ENCODE measurements around the gene HOXA7.

Gene HOXA7

GRCh38 chr7:27170426-27171324 is 14.2 kb upstream of the HOXA7 start:
- DNase-seq (ENCODE audit: low read depth) = no peak

GRCh38 chr7:27169658-27170425 is 13.4 kb upstream of the HOXA7 start:
- peak; percentile 38 for DNase-seq (ENCODE audit: low read depth)

GRCh38 chr7:27168265-27168947 is 11.9 kb upstream of the HOXA7 start:
- DNase-seq (ENCODE audit: low read depth) = peak; percentile 76

- DNase-seq (ENCODE audit: low read depth) = no peak
Measured at GRCh38 chr7:27167916-27168264, 11.4 kb upstream of the HOXA7 start.

GRCh38 chr7:27166531-27167505 is 10.3 kb upstream of the HOXA7 start:
- peak; percentile 54 for DNase-seq (ENCODE audit: low read depth)

GRCh38 chr7:27165996-27166530 is 9.6 kb upstream of the HOXA7 start:
- DNase-seq (ENCODE audit: low read depth) = no peak

- peak; percentile 93 for DNase-seq (ENCODE audit: low read depth)
Measured at GRCh38 chr7:27165089-27165995, 8.9 kb upstream of the HOXA7 start, which contains the start of gene HOXA9. TSS of gene HOXA9 (minus strand) at chr7:27165537. CDS start at chr7:27165457, 80 bp downstream.

GRCh38 chr7:27164367-27165088 is 8.1 kb upstream of the HOXA7 start:
- DNase-seq (ENCODE audit: low read depth) = no peak

- no peak for DNase-seq (ENCODE audit: low read depth)
Measured at GRCh38 chr7:27164045-27164366, 7.5 kb upstream of the HOXA7 start.

- DNase-seq (ENCODE audit: low read depth) = no peak
Measured at GRCh38 chr7:27163288-27164044, 7.0 kb upstream of the HOXA7 start.

- DNase-seq (ENCODE audit: low read depth) = no peak
Measured at GRCh38 chr7:27162561-27163287, 6.2 kb upstream of the HOXA7 start.

- DNase-seq (ENCODE audit: low read depth) = no peak
Measured at GRCh38 chr7:27161721-27162560, 5.5 kb upstream of the HOXA7 start.

- DNase-seq (ENCODE audit: low read depth) = no peak
Measured at GRCh38 chr7:27161214-27161720, 4.8 kb upstream of the HOXA7 start.

- DNase-seq (ENCODE audit: low read depth) = peak; percentile 58
Measured at GRCh38 chr7:27160546-27161213, 4.2 kb upstream of the HOXA7 start.

GRCh38 chr7:27160145-27160545 is 3.7 kb upstream of the HOXA7 start:
- DNase-seq (ENCODE audit: low read depth) = no peak

All from HS-5 (cell line).